ENCODE measurements around the gene RARB.

Gene RARB

DNA sequence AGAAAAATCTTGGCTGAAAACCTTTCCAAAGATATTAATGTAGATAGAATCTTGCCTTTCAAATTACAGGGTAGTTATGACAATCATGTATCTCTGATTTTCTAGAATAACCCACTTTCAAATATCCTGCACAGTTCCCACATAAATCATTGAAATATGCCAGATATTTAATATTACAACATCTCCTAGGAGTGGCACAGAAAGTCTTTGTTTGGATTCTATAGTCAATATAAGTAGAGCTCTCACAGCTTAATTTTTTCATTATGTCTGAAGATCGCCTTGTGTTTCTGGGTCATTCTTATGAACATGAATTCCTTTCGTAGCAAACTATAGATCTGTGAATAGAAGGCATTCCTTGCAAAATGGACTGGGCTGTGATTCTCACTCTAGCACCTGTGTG is 5.0 kb downstream of the RARB start:
- no peak for DNase-seq (ENCODE audit: low spot score)
- TF ChIP-seq, protein P1, sequence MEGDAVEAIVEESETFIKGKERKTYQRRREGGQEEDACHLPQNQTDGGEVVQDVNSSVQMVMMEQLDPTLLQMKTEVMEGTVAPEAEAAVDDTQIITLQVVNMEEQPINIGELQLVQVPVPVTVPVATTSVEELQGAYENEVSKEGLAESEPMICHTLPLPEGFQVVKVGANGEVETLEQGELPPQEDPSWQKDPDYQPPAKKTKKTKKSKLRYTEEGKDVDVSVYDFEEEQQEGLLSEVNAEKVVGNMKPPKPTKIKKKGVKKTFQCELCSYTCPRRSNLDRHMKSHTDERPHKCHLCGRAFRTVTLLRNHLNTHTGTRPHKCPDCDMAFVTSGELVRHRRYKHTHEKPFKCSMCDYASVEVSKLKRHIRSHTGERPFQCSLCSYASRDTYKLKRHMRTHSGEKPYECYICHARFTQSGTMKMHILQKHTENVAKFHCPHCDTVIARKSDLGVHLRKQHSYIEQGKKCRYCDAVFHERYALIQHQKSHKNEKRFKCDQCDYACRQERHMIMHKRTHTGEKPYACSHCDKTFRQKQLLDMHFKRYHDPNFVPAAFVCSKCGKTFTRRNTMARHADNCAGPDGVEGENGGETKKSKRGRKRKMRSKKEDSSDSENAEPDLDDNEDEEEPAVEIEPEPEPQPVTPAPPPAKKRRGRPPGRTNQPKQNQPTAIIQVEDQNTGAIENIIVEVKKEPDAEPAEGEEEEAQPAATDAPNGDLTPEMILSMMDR (IDR thresholded peaks at IDR 0.05; ENCODE audit: extremely low read depth, missing control alignments) = no peak

DNA sequence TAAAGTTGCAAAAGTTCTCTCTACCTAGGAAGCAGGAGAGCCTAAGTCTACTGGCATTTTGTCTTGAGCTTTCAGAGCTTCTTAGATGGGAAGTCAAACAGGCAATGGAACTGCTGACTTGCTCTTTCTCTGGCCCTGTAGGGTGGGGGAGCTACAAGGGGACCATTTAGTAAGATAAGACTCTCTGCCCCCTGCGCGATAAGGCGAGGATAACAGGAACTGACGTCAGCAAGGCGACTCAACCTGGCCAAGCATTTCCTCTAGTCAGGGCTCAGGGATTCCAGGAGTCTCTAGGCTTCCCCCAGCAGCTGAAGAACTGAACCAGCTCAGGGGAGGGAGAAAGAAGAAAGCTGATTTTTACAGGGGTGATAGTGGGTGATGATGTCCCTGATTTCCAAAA is 5.8 kb downstream of the RARB start:
- DNase-seq (ENCODE audit: low spot score) = no peak
- TF ChIP-seq, protein P1 (IDR thresholded peaks at IDR 0.05; ENCODE audit: extremely low read depth, missing control alignments) = no peak

DNA sequence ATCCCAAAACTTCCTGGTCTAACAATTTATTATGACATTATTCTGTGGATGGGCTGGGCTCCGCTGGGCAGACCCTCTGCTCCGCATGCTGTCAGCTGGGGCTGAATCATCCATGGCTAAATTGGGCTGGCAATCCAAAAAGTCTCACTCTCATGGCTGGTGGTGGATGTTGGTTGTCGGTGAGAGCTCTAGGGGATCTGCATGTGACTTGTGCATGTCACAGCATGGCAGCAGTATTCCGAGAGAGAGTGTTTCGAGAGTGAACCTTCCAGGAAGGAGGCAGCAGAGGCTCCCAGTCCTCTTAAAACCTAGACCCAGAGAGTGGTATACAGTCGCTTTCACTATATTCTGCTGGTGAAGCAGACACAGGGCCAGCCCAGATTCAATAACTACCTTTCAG is 9.9 kb downstream of the RARB start:
- TF ChIP-seq, protein P1 (IDR thresholded peaks at IDR 0.05; ENCODE audit: extremely low read depth, missing control alignments) = no peak
- no peak for DNase-seq (ENCODE audit: low spot score)

DNA sequence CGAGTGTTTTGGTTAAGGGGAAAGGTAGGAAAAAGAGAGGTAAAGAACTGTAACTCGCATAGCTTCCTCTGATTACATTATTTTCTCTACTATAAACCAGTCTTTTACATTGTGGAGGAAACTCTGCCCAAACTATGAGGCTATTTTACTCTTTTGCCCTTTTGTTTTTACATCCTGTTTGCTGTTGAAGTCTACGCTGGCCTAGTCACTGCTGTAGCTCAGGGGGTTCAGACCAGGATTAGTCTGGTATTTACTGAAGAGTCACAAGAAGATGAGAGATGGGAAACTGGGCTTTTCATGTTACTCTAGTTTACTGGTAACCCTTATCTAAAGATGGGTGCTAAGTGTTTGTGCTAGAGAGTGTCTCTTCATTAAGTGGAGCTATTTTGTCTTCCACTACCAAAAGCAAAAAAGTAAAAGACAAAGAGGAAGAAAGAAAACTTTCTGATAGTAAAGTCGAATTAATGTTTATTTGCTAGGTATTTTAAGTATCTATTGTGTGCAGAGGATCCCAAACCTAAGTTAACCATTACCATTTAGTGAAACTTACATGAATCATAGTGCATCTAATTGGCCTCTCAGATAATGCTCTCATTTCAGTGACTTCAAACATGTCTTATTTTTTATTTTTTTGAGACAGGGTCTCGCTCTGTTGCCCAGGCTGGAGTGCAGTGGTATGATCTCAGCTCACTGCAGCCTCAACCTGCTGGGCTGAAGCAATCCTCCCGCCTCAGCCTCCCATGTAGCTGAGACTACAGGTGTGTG is 10.9 kb downstream of the RARB start:
- no peak for DNase-seq (ENCODE audit: low spot score)
- TF ChIP-seq, protein P1 (IDR thresholded peaks at IDR 0.05; ENCODE audit: extremely low read depth, missing control alignments) = no peak

DNA sequence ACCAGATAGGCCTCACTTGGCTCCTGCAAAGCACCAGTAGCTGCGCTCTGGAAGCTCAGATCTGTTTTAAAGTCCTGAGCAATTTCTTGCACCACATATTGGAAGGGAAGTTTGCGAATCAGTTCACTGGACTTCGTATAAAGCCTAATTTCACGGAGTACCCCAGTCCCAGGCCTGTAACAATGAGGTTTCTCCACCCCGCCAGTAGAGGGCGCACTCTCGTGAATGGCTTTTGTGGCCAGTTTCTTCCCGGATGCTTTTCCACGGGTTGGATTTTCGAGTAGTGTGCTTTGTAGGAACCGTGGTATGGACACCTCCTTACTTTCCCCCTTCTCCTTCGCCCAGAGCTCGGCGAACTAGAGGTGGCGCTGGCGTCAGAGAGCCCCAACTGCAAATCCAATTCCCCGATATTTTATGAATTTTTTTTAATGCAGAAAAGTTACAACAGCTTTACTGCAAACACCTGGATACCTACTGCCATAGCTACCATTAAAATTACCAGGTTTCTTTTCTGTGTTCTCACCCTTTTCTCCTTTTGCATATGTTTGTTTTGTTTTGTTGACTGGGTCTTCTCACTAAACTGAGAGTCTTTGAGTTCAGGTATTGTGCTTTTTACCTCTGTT is 13.3 kb downstream of the RARB start:
- TF ChIP-seq, protein P1 (IDR thresholded peaks at IDR 0.05; ENCODE audit: extremely low read depth, missing control alignments) = peak; percentile 57
- peak; percentile 15 for DNase-seq (ENCODE audit: low spot score)

DNA sequence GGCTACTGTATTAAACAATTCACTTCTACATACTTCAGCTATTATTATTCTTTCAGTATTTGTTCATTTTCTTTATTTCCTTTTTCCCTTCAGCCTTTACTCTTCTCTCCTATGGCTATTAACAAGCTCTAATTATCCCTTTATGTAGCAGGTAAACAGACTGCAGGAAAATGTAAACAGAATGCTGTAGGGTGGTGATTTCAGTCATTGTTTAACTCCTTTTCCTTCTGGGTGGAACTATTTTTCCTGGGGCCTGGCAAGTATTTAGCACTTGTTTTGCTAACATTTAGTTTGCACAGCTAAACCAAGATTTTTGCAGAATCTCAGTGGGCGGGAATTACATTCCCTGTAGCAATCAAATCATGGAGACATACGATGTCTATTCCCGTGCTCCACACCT is 14.4 kb downstream of the RARB start:
- TF ChIP-seq, protein P1 (IDR thresholded peaks at IDR 0.05; ENCODE audit: extremely low read depth, missing control alignments) = no peak
- no peak for DNase-seq (ENCODE audit: low spot score)

DNA sequence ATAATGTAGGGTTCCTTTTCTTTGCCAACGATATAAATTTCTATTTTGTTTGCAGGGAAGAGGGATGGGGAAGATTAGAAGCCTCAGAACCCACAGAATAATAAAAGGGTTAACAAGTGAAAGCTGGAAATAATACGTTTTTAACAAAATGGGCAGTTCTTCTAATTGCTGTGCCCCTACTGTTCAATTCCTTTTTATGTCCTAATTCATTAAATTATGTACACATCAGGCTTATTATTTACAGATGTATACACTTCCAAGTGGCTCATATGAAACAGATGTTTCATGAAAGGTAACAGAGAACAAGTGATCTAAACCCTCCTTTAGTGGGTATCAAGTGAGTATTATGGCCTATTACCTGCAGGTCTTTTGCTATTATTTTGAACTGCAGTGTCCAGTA is 16.2 kb downstream of the RARB start:
- no peak for DNase-seq (ENCODE audit: low spot score)
- TF ChIP-seq, protein P1 (IDR thresholded peaks at IDR 0.05; ENCODE audit: extremely low read depth, missing control alignments) = no peak

All from GM20000 (cell line).